Thyroid gland (tissue), 4 donors: ENCODE data around the gene PLA2G4A.

Source experiments
- POLR2A ChIP-seq, 2 donors: fragments of 450-650 bp; IDR thresholded peaks; one replicate each; pipeline ENCODE4 v1.6.1; 2017; ENCODE audit warnings: antibody characterized with exemption in 2 of 2, mild to moderate bottlenecking in 2 of 2, moderate library complexity in 1 of 2
- TF ChIP-seq, protein P1 (sequence below), 6 experiments: fragments of 200-600 bp in 3 of 6; fragments of 450-650 bp in 3 of 6; sonication (generic) in 3 of 6; IDR thresholded peaks; one replicate each; pipeline ENCODE4 v1.5.1; 2016 to 2019; ENCODE audit warnings: antibody characterized with exemption in 6 of 6, mild to moderate bottlenecking in 2 of 6, inconsistent platforms in 1 of 6, moderate library complexity in 1 of 6

DNA sequence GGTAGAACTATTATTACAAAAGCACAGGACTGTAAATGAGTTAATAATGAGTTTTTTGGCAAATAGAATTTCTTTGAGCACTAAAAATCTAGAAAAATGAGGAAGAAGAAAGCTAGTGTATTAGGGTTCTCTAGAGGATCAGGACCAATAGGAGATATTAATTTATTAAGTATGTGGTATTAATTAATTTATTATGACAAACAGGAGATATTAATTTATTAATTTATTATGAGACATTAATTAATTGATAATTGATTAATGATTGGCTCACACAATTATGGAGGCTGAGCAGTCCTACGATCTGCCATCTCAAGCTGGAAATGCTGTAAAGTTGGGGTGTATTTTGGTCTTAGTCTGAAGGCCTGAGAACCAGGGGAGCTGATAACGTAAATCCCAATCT, 31.2 kb downstream of the PLA2G4A start:
- TF ChIP-seq POLR2A (IDR thresholded peaks at IDR 0.05), result no peak
- TF ChIP-seq, protein P1, sequence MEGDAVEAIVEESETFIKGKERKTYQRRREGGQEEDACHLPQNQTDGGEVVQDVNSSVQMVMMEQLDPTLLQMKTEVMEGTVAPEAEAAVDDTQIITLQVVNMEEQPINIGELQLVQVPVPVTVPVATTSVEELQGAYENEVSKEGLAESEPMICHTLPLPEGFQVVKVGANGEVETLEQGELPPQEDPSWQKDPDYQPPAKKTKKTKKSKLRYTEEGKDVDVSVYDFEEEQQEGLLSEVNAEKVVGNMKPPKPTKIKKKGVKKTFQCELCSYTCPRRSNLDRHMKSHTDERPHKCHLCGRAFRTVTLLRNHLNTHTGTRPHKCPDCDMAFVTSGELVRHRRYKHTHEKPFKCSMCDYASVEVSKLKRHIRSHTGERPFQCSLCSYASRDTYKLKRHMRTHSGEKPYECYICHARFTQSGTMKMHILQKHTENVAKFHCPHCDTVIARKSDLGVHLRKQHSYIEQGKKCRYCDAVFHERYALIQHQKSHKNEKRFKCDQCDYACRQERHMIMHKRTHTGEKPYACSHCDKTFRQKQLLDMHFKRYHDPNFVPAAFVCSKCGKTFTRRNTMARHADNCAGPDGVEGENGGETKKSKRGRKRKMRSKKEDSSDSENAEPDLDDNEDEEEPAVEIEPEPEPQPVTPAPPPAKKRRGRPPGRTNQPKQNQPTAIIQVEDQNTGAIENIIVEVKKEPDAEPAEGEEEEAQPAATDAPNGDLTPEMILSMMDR (IDR thresholded peaks at IDR 0.05), result no peak
